Stimulated activated CD8-positive, alpha-beta memory T cell treated with anti-CD3 and anti-CD28 coated beads, Interleukin-7, amount 100 ng/mL, for 48 hours (primary cell): ENCODE results near the gene EFCAB5.
"Not testable (repeated sequence)": the region's sequence is repeated elsewhere in the genome, so short reads cannot be mapped to it uniquely, and the experiment has no call there.

Experiments used
- DNase-seq, 2 donors: peaks; one replicate each; pipeline ENCODE4 v3.0.0-alpha.2; 2020; ENCODE audit warnings: low read depth in 1 of 2; ENCODE audit errors: extremely low read depth in 1 of 2

Gene EFCAB5

GRCh38 chr17:29933379-29933778 lies 8.1 kb upstream of the EFCAB5 start:
- DNase-seq = no peak

DNA sequence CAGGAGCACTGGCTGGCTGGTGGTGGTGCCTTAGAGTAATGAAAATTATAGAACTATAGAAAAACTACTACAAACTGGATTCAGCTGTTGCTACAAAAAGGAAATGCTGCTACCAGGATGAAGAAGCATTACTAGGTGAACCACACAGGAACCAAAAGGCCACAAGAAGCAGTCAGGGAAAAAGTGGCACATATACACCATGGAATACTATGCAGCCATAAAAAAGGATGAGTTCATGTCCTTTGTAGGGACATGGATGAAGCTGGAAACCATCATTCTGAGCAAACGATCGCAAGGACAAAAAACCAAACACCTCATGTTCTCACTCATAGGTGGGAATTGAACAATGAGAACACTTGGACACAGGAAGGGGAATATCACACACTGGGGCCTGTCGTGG lies 5.5 kb upstream of the EFCAB5 start:
- not testable (repeated sequence) for DNase-seq

- no peak for DNase-seq
Measured at GRCh38 chr17:29936724-29937123, 4.7 kb upstream of the EFCAB5 start.

GRCh38 chr17:29945281-29945680 lies 3.8 kb downstream of the EFCAB5 start:
- no peak for DNase-seq

- DNase-seq = no peak
Measured at GRCh38 chr17:29948448-29949215, 7.2 kb downstream of the EFCAB5 start.

- no peak for DNase-seq
Measured at GRCh38 chr17:29949696-29950095, 8.3 kb downstream of the EFCAB5 start.

GRCh38 chr17:29954405-29954804 lies 13.0 kb downstream of the EFCAB5 start:
- no peak for DNase-seq

- no peak for DNase-seq
Measured at GRCh38 chr17:29956225-29956624, 14.8 kb downstream of the EFCAB5 start.

GRCh38 chr17:29957488-29957887 lies 16.1 kb downstream of the EFCAB5 start:
- not testable (repeated sequence) for DNase-seq

GRCh38 chr17:29958947-29959657 lies 17.7 kb downstream of the EFCAB5 start:
- DNase-seq = no peak

DNA sequence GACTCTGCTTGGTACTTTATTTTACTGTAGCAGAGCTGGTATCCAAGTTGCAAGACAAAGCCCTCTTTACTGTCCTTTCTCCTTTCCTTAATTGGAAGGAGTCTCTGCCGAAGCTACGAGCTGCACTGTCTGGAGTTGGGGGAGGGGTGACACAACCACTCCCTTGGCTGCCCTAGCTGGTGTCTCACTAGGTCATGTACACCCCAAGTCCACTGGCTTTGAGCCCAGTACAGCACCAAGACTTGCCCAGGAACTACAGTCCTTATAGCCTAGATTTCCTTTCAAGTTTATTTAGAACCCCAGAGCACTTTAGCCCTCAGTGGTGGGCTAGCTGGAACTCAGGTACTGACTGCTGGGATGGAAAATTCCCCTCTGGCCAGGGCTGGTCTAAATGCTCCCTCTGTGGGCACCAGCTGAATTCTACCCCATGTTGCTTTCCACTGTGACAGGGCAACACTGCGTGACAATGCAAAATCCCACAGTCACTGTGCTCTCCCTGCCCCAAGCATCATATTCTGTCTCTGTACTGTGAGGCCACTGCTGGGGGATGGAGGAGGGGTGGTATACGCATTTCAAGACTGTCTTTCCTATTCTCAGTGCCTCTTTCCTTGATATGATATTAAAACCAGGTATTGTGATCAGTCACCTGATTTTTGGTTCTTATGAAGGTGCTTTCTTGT lies 18.4 kb downstream of the EFCAB5 start:
- DNase-seq = no peak

GRCh38 chr17:29962656-29963055 lies 21.2 kb downstream of the EFCAB5 start:
- no peak for DNase-seq

DNA sequence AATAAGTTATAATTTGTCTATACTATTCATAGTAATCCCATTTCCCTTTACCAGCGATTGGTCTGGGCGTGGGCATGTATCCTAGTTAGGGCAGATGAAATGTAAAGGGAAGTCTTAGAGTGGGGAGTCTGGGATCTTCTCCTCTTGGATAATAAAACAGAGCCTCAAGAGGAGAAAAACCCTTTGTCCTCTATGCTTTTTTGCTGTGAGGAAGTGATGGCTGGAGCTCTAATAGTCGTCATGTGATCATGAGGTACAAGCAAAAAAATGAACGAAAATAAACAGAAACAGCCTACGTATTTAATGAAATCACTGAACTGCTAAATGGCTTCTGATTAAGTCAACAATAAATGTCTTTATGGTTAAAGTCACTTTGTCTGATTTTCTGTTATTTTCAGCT lies 26.8 kb downstream of the EFCAB5 start:
- no peak for DNase-seq

DNA sequence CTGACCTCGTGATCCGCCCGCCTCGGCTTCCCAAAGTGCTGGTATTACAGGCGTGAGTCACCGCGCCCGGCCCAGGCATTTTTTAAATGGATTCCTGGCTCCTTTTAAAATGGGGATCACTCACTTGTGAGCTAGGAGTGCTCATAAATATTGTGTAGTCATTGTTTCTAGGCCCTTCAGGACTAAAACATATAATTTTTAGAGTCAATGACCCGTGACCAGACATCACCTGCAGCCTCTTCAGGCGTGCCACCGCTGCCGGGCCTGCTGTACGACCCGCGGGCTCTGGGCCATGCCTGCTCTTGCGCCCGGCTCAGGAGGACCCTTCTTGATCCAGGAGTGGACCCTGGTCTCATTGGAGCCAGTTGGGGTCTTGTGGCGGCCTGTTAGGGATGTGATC lies 30.8 kb downstream of the EFCAB5 start:
- DNase-seq = no peak

DNA sequence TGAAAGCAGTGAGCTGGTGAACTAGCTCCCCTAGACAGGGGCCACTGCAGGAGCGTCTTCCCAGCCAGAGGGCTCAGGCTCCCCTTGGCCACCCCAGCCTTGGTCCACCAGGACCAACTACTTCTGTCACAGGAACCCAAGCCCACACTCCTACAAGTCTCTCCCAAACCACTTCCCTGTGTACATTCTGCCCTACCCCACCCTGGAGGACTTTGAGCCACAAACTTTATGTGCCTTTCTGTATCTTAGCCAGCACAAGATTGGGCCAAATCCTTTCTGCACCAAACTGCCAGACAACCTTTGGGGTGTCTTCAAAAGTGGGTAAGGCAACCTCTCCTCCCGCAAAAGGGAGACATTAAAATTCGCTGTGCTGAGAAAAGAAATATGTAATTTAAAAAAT lies 31.6 kb downstream of the EFCAB5 start:
- no peak for DNase-seq

GRCh38 chr17:29977836-29978235 lies 36.4 kb downstream of the EFCAB5 start:
- DNase-seq = no peak

DNA sequence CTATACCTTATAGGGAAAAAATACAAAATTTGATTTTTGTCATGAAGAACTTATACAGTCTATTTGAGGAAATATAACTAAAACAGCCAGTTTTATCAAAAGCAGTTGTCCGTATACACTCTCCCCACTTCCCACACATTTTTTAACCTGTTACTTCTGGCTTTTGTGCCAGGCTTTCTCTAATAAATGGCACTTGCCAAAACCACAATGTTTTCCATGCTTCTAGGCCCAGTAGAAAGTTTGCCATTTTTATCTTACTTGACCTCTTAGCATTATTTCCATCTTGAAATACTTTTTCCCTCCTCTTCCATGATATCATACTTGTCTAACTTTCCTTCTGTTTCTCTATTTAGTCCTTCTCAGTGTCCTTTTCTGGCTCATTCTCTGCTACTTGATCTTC lies 38.8 kb downstream of the EFCAB5 start:
- DNase-seq = no peak

DNA sequence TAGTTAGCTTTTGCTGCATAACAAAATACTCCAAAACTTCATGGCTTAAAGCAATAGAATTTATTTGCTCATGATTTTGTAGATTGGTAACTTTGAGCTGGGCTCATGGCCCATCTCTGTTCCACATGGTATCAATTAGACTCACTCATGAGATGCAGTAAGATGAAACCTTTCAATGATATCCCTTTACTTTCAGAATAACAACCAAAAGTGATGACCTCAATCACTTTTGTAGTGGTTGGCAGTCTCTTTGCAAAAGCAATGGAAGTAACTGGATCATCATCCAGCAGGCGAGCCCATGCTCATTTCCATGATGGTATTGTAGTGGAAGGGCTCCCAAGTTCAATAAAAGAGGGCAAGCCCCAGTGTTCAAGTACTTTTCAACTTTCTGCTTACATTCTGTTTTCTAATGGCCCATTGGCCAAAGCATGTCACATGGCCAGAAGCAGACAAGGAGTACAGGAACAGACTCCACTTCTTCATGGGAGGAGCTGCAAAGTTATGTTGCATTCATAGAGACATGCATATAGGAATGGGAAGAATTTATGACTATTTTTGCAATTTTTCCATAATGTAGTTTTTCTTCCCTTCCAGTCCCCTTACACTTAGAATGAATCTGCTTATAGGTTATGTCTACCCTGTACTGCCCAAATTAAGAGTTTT lies 41.7 kb downstream of the EFCAB5 start:
- DNase-seq = no peak

DNA sequence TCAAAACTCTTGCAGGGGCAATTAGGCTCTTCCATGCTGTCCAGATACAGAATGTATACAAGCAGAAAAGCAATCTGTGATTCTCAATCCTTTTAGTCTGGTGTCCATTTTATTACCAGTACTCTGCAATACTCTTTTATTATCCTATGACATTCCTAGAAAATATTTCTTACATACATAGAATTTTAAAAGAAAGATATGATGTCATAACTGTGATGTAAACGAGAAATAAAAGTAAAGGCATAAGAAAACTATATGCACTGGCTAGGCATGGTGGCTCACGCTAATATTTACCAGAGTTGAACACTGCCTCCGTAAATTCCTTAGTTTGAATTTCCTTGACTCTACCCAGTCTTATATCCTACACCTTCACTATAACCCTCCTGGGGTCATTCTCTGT lies 55.0 kb downstream of the EFCAB5 start:
- no peak for DNase-seq

GRCh38 chr17:30000001-30000754 lies 58.7 kb downstream of the EFCAB5 start:
- no peak for DNase-seq
